IMR-90 (cell line): ENCODE data around the gene GARNL3. TPM values are rescaled to one million over a fixed set of nuclear protein-coding genes. Genes with fewer than 3 reads are reported as not detected.

ENCODE experiments used
- ATAC-seq: fragments of 200-7000 bp; cut with Tn5 transposase; 2 replicates; pipeline ENCODE4 v1.9.1; 2020; ENCODE audit warnings: low read depth, mild to moderate bottlenecking, moderate library complexity
- BruUV-seq: library from RNA; stranded (reverse); fragments of 400-500 nt; replicated peaks from 2 replicates; lab custom pipeline; 2021; lab: Mats Ljungman, UMichigan
- CTCF ChIA-PET: fragments of 300-600 bp; formaldehyde crosslinking; extraction: SDS; loops from one replicate; lab custom pipeline; 2021; ENCODE audit warnings: antibody characterized with exemption; lab: Yijun Ruan, JAX
- POLR2A ChIA-PET: fragments of 300-600 bp; sonication (Branson Sonifier 250); formaldehyde crosslinking; loops from one replicate; lab custom pipeline; 2022; ENCODE audit warnings: antibody characterized with exemption; ENCODE audit not compliant: unreplicated experiment; lab: Charles Lee
- DNase-seq: peaks from one replicate; pipeline ENCODE4 v3.0.0; 2013
- H2AFZ ChIP-seq: replicated peaks from 2 replicates; pipeline ENCODE3; 2013; ENCODE audit warnings: low read length, mild to moderate bottlenecking; ENCODE audit not compliant: poor library complexity
- H2AK5ac ChIP-seq: 2 replicates; pipeline ENCODE4 v1.6.1; 2013; ENCODE audit warnings: low read depth, low read length, inconsistent platforms
- H2AK9ac ChIP-seq: replicated peaks from 2 replicates; pipeline ENCODE3; 2013; ENCODE audit warnings: mild to moderate bottlenecking, low read depth, low read length, moderate library complexity; ENCODE audit not compliant: poor library complexity
- H2BK120ac ChIP-seq: 2 replicates; pipeline ENCODE4 v1.6.1; 2013; ENCODE audit warnings: low read depth, low read length, inconsistent platforms
- H2BK15ac ChIP-seq: 3 replicates; pipeline ENCODE4 v1.6.1; 2013; ENCODE audit warnings: low read depth, low read length, inconsistent platforms
- H2BK20ac ChIP-seq: 2 replicates; pipeline ENCODE4 v1.6.1; 2013; ENCODE audit warnings: low read depth, mild to moderate bottlenecking, inconsistent platforms, low read length, moderate library complexity
- H2BK5ac ChIP-seq: 2 replicates; pipeline ENCODE4 v1.6.1; 2013; ENCODE audit warnings: mild to moderate bottlenecking, low read depth, low read length, inconsistent platforms; ENCODE audit not compliant: poor library complexity, severe bottlenecking
- H3K14ac ChIP-seq: replicated peaks from 2 replicates; pipeline ENCODE4 v1.6.1; 2013; ENCODE audit warnings: low read depth, low read length, inconsistent platforms
- H3K18ac ChIP-seq: 2 replicates; pipeline ENCODE4 v1.6.1; 2013; ENCODE audit warnings: low read depth, low read length, control low read depth
- H3K23ac ChIP-seq: 2 replicates; pipeline ENCODE4 v1.6.1; 2013; ENCODE audit warnings: low read depth, low read length, inconsistent platforms
- H3K27ac ChIP-seq: 2 replicates; pipeline ENCODE4 v1.5.1; 2013; ENCODE audit warnings: mild to moderate bottlenecking, control low read depth, low read length; ENCODE audit not compliant: insufficient read depth
- H3K27me3 ChIP-seq: 2 replicates; pipeline ENCODE4 v1.6.1; 2013; ENCODE audit warnings: low read length; ENCODE audit not compliant: control insufficient read depth, insufficient read depth
- H3K36me3 ChIP-seq: 2 replicates; pipeline ENCODE4 v1.6.1; 2013; ENCODE audit warnings: low read length, mixed read lengths; ENCODE audit not compliant: control insufficient read depth, insufficient read depth
- H3K4ac ChIP-seq: 2 replicates; pipeline ENCODE4 v1.6.1; 2013; ENCODE audit warnings: low read depth, low read length, inconsistent platforms
- H3K4me1 ChIP-seq: 2 replicates; pipeline ENCODE4 v1.6.1; 2013; ENCODE audit warnings: low read length, mixed read lengths; ENCODE audit not compliant: control insufficient read depth, insufficient read depth
- H3K4me2 ChIP-seq: 2 replicates; pipeline ENCODE4 v1.6.1; 2013; ENCODE audit warnings: low read depth, mild to moderate bottlenecking, control low read depth, low read length, moderate library complexity
- H3K4me3 ChIP-seq: 2 replicates; pipeline ENCODE4 v1.5.1; 2013; ENCODE audit warnings: low read depth, mild to moderate bottlenecking, control low read depth, low read length, moderate library complexity; ENCODE audit not compliant: insufficient read depth
- H3K56ac ChIP-seq: 2 replicates; pipeline ENCODE4 v1.6.1; 2013; ENCODE audit warnings: low read length, inconsistent platforms; ENCODE audit not compliant: insufficient read depth; ENCODE audit errors: extremely low read depth
- H3K79me1 ChIP-seq, 2 experiments: 2 replicates each; pipeline ENCODE4 v1.6.1; 2013; ENCODE audit warnings: low read length in 2 of 2, inconsistent platforms in 1 of 2, low read depth in 1 of 2
- H3K9ac ChIP-seq: 2 replicates; pipeline ENCODE4 v1.6.1; 2013; ENCODE audit warnings: low read depth, low read length, control low read depth
- H3K9me1 ChIP-seq: 2 replicates; pipeline ENCODE4 v1.6.1; 2013; ENCODE audit warnings: low read length, inconsistent platforms; ENCODE audit not compliant: insufficient read depth
- H3K9me3 ChIP-seq: 2 replicates; pipeline ENCODE4 v1.6.1; 2013; ENCODE audit warnings: low read length; ENCODE audit not compliant: control insufficient read depth, insufficient read depth
- H4K20me1 ChIP-seq: 2 replicates; pipeline ENCODE4 v1.6.1; 2013; ENCODE audit warnings: low read length, inconsistent platforms; ENCODE audit not compliant: insufficient read depth
- H4K5ac ChIP-seq: 2 replicates; pipeline ENCODE4 v1.6.1; 2013; ENCODE audit warnings: mild to moderate bottlenecking, low read depth, low read length, control low read depth
- H4K8ac ChIP-seq, 2 experiments: 2 replicates each; pipeline ENCODE4 v1.6.1; 2013; ENCODE audit warnings: low read depth in 2 of 2, low read length in 2 of 2, control low read depth in 1 of 2, inconsistent platforms in 1 of 2
- H4K91ac ChIP-seq: 2 replicates; pipeline ENCODE4 v1.6.1; 2013; ENCODE audit warnings: low read depth, low read length, inconsistent platforms; ENCODE audit not compliant: insufficient read depth
- WGBS, 2 experiments: methylation state at CpG; one replicate each; pipeline versions ENCODE4 v1.1.5 to v1.1.7; 2013; ENCODE audit warnings: missing lambda C conversion rate in 2 of 2; ENCODE audit not compliant: insufficient read length in 1 of 2; ENCODE audit errors: extremely low coverage in 2 of 2; 5-methylcytosine and 5-hydroxymethylcytosine counted together
- dilution Hi-C: fragments of 300-500 bp; cut with HindIII; formaldehyde crosslinking; loops from one replicate; pipeline ENCODE4 v1.14.3; 2018; ENCODE audit warnings: low sequenced_read_pairs; ENCODE audit not compliant: unreplicated experiment
- in situ Hi-C: fragments of 300-500 bp; cut with MboI; formaldehyde crosslinking; loops from 3 replicates; pipeline ENCODE4 v1.14.3; 2019; ENCODE audit warnings: low sequenced_read_pairs, inconsistent platforms, mixed read lengths
- intact Hi-C: fragments of 100-400 bp; cut with micrococcal nuclease; formaldehyde crosslinking; loops from 2 replicates; pipeline ENCODE4 v1.10.0; 2022
- polyA plus RNA-seq, 3 experiments: library from polyadenylated mRNA; depleted of rRNA; stranded (reverse); fragments of >200 nt; gene quantifications; 2 replicates each; pipeline ENCODE4 v1.2.3, GENCODE V29; 2012; ENCODE audit warnings: low replicate concordance in 1 of 3
- total RNA-seq: library from RNA; depleted of rRNA; stranded (reverse); fragments of >200 nt; gene quantifications from 2 replicates; pipeline ENCODE4 v1.2.3, GENCODE V29; 2012
- TF ChIP-seq, protein P1 (sequence below): conservative IDR thresholded peaks from 2 replicates; pipeline ENCODE4 v1.5.1; 2012; ENCODE audit warnings: mild to moderate bottlenecking, low read depth, low read length, improper control_type of control experiment

The GARNL3 gene
- total and polyA plus RNA-seq, 2 of the 4 experiments (the other 2 are of a cell fraction) = 1.9 to 5.0 TPM

DNA sequence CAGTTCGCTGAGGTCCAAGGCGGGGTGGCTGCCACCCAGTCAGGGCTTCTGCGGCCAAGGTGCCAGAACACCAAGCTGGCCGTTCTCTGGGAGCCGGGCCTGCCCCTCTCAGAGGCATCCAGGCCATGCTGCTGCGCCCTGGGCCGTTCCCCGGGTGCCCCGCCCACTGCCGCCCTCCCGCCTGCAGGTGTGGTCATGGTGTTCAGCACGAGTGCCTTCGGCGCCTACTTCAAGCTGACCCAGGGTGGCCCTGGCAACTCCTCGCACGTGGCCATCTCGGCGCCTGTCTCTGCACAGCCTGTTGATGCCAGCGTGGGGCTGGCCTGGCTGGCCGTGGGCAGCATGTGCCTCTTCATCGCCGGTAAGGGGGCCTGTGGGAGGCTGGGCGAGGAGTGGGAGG, 140.1 kb downstream of the GARNL3 start:
- no peak overlapping the region for H3K4me3 ChIP-seq
- H3K79me1 ChIP-seq = no peaks in the 10 kb centered on the region
- CTCF ChIA-PET = interaction anchor here (1.1 kb wide), 1 partner anchor 8 kb away, joined by 3 read pairs; the partner anchor contains the start of gene SLC2A8
- WGBS, 2 experiments = 95% methylated on average over 6 of the region's 23 CpGs; no CpG with 5 or more reads in 1 of the 2 experiments
- H4K8ac ChIP-seq = no peak overlapping the region
- no peak overlapping the region for H3K27ac ChIP-seq
- DNase-seq = no peak
- dilution Hi-C loops = no loop called here
- no peak overlapping the region for H3K14ac ChIP-seq
- H4K20me1 ChIP-seq = no peaks in the 10 kb centered on the region
- H2AFZ ChIP-seq = no peak overlapping the region
- ATAC-seq = no peak
- H4K5ac ChIP-seq = no peak overlapping the region
- H3K36me3 ChIP-seq = peaks cover 8% of the 10 kb centered on the region; the same call in 1 of the 2 replicates
- no peak overlapping the region for H2BK5ac ChIP-seq
- no peak overlapping the region for H3K9ac ChIP-seq
- H3K4ac ChIP-seq = no peak overlapping the region
- in situ Hi-C loops = no loop called here
- H4K91ac ChIP-seq = no peak overlapping the region
- peaks cover 6% of the 10 kb centered on the region; the same call in 1 of the 2 replicates for H3K9me1 ChIP-seq
- BruUV-seq = no TSS peak
- intact Hi-C loops = no loop called here
- no peaks in the 10 kb centered on the region for H3K27me3 ChIP-seq
- no peaks in the 10 kb centered on the region for H3K4me1 ChIP-seq
- no peak overlapping the region for H3K4me2 ChIP-seq
- no peak overlapping the region for H3K23ac ChIP-seq
- no peak overlapping the region for H2BK15ac ChIP-seq
- no peak overlapping the region for H3K56ac ChIP-seq
- H3K18ac ChIP-seq = no peak overlapping the region
- TF ChIP-seq, protein P1, sequence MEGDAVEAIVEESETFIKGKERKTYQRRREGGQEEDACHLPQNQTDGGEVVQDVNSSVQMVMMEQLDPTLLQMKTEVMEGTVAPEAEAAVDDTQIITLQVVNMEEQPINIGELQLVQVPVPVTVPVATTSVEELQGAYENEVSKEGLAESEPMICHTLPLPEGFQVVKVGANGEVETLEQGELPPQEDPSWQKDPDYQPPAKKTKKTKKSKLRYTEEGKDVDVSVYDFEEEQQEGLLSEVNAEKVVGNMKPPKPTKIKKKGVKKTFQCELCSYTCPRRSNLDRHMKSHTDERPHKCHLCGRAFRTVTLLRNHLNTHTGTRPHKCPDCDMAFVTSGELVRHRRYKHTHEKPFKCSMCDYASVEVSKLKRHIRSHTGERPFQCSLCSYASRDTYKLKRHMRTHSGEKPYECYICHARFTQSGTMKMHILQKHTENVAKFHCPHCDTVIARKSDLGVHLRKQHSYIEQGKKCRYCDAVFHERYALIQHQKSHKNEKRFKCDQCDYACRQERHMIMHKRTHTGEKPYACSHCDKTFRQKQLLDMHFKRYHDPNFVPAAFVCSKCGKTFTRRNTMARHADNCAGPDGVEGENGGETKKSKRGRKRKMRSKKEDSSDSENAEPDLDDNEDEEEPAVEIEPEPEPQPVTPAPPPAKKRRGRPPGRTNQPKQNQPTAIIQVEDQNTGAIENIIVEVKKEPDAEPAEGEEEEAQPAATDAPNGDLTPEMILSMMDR = no peak
- no peak overlapping the region for H2BK120ac ChIP-seq
- H2AK5ac ChIP-seq = no peak overlapping the region
- H2BK20ac ChIP-seq = no peak overlapping the region
- H3K9me3 ChIP-seq = no peaks in the 10 kb centered on the region
- POLR2A ChIA-PET = no interaction called here
- H2AK9ac ChIP-seq = no peak overlapping the region
